ENCODE measurements around the gene DNAI4.
"Not testable (repeated sequence)": the region's sequence is repeated elsewhere in the genome, so short reads cannot be mapped to it uniquely, and the experiment has no call there.

The DNAI4 gene

GRCh38 chr1:66924756-66925557, at the start of gene DNAI4, which contains the start of gene MIER1:
TSS of gene DNAI4 (minus strand) at chr1:66924856. CDS start at chr1:66924831, 25 bp downstream.
TSS of gene MIER1 (plus strand) at chr1:66924990. CDS start at chr1:66925029, 39 bp downstream.
- peak; percentile 97 for DNase-seq

GRCh38 chr1:66968574-66968973, 43.9 kb upstream of the DNAI4 start:
- no peak for DNase-seq

- DNase-seq: not testable (repeated sequence)
Observed at GRCh38 chr1:66966188-66966873, 41.7 kb upstream of the DNAI4 start.

- DNase-seq: no peak
Observed at GRCh38 chr1:66957938-66958337, 33.3 kb upstream of the DNAI4 start.

- DNase-seq: no peak
Observed at GRCh38 chr1:66954208-66954607, 29.6 kb upstream of the DNAI4 start.

- no peak for DNase-seq
Observed at GRCh38 chr1:66951513-66951912, 26.9 kb upstream of the DNAI4 start.

- DNase-seq: no peak
Observed at GRCh38 chr1:66947267-66947666, 22.6 kb upstream of the DNAI4 start.

GRCh38 chr1:66945316-66945715, 20.7 kb upstream of the DNAI4 start:
- no peak for DNase-seq

GRCh38 chr1:66944330-66945274, 19.9 kb upstream of the DNAI4 start:
- no peak for DNase-seq

- no peak for DNase-seq
Observed at GRCh38 chr1:66943361-66943969, 18.8 kb upstream of the DNAI4 start.

GRCh38 chr1:66940981-66941380, 16.3 kb upstream of the DNAI4 start:
- no peak for DNase-seq

- no peak for DNase-seq
Observed at GRCh38 chr1:66938613-66939012, 14.0 kb upstream of the DNAI4 start.

- no peak for DNase-seq
Observed at GRCh38 chr1:66937529-66938234, 13.0 kb upstream of the DNAI4 start.

GRCh38 chr1:66933887-66934700, 9.4 kb upstream of the DNAI4 start:
- DNase-seq: no peak

- no peak for DNase-seq
Observed at GRCh38 chr1:66932291-66932690, 7.6 kb upstream of the DNAI4 start.

GRCh38 chr1:66931590-66931989, 6.9 kb upstream of the DNAI4 start:
- no peak for DNase-seq

- DNase-seq: no peak
Observed at GRCh38 chr1:66930823-66931174, 6.1 kb upstream of the DNAI4 start.

- DNase-seq: peak; percentile 91
Observed at GRCh38 chr1:66929999-66930822, 5.6 kb upstream of the DNAI4 start.

- no peak for DNase-seq
Observed at GRCh38 chr1:66929691-66929998, 5.0 kb upstream of the DNAI4 start.

GRCh38 chr1:66929146-66929688, 4.6 kb upstream of the DNAI4 start:
- no peak for DNase-seq

All from NCI-H748 treated with DMSO at 0.1 percent for 48 hours (cell line).